Measurements from ENCODE around the gene KBTBD6.

- TF ChIP-seq CTCF (IDR thresholded peaks at IDR 0.05; ENCODE audit: low read depth, low read length, missing input control) (no peak), EGR1 (IDR thresholded peaks at IDR 0.05; ENCODE audit: low read depth in 2 of 2) (no peak)
- TF ChIP-seq, protein P1, sequence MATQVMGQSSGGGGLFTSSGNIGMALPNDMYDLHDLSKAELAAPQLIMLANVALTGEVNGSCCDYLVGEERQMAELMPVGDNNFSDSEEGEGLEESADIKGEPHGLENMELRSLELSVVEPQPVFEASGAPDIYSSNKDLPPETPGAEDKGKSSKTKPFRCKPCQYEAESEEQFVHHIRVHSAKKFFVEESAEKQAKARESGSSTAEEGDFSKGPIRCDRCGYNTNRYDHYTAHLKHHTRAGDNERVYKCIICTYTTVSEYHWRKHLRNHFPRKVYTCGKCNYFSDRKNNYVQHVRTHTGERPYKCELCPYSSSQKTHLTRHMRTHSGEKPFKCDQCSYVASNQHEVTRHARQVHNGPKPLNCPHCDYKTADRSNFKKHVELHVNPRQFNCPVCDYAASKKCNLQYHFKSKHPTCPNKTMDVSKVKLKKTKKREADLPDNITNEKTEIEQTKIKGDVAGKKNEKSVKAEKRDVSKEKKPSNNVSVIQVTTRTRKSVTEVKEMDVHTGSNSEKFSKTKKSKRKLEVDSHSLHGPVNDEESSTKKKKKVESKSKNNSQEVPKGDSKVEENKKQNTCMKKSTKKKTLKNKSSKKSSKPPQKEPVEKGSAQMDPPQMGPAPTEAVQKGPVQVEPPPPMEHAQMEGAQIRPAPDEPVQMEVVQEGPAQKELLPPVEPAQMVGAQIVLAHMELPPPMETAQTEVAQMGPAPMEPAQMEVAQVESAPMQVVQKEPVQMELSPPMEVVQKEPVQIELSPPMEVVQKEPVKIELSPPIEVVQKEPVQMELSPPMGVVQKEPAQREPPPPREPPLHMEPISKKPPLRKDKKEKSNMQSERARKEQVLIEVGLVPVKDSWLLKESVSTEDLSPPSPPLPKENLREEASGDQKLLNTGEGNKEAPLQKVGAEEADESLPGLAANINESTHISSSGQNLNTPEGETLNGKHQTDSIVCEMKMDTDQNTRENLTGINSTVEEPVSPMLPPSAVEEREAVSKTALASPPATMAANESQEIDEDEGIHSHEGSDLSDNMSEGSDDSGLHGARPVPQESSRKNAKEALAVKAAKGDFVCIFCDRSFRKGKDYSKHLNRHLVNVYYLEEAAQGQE (IDR thresholded peaks at IDR 0.05), result no peak
- TF ChIP-seq, protein P2, sequence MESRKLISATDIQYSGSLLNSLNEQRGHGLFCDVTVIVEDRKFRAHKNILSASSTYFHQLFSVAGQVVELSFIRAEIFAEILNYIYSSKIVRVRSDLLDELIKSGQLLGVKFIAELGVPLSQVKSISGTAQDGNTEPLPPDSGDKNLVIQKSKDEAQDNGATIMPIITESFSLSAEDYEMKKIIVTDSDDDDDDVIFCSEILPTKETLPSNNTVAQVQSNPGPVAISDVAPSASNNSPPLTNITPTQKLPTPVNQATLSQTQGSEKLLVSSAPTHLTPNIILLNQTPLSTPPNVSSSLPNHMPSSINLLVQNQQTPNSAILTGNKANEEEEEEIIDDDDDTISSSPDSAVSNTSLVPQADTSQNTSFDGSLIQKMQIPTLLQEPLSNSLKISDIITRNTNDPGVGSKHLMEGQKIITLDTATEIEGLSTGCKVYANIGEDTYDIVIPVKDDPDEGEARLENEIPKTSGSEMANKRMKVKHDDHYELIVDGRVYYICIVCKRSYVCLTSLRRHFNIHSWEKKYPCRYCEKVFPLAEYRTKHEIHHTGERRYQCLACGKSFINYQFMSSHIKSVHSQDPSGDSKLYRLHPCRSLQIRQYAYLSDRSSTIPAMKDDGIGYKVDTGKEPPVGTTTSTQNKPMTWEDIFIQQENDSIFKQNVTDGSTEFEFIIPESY (IDR thresholded peaks at IDR 0.05), result no peak
- TF ChIP-seq, protein P3, sequence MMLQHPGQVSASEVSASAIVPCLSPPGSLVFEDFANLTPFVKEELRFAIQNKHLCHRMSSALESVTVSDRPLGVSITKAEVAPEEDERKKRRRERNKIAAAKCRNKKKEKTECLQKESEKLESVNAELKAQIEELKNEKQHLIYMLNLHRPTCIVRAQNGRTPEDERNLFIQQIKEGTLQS (IDR thresholded peaks at IDR 0.05), result no peak
Measured at GRCh38 chr13:41130356-41130755, 2.2 kb downstream of the KBTBD6 start.
